GM08714 (cell line): Measurements from ENCODE around the gene BTG3.
A peak's percentile ranks its signal among the peaks of the same experiment; 100 is the strongest.

ENCODE experiments used
- H3K4me3 ChIP-seq: fragments of 200-500 bp; sonication (Bioruptor generic); 2 replicates; pipeline ENCODE4 v1.5.1; 2014; ENCODE audit warnings: mild to moderate bottlenecking, low read length, inconsistent platforms
- ZNF274 ChIP-seq: IDR thresholded peaks from 2 replicates; pipeline ENCODE4 v1.6.1; 2012; ENCODE audit warnings: mild to moderate bottlenecking, low read depth, low read length

Gene BTG3

DNA sequence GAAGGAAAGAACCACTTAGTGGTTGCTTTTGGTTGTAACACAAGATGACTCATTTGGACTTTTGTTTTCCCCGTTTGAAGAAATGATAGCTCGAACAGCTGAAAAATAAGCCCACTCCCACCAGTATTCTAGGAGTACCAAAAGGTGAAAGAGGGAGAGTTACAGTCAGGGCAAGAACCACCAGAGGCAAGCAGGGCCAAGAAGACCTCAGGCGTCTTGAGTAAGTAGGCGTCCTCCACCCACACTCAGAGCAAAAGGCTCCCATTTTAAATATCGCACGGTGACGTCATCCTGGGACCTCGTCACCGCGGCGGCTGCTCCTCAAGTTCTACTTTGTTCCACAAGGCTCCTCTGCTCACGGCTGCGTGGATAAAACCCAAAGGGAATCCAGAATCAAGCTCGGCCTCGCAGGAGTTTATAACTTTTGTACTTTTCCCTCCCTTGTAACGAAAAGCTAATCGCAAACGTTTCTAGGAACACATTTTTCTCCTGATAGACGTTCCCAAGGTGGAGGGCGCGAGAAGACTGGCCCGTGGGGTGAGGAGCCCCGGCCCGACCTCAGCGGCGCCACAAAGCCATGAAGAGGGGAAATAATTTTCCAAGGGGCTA is 1.2 kb downstream of the BTG3 start:
- TF ChIP-seq ZNF274 = no peak
- H3K4me3 ChIP-seq = peak overlapping the region; percentile 90

DNA sequence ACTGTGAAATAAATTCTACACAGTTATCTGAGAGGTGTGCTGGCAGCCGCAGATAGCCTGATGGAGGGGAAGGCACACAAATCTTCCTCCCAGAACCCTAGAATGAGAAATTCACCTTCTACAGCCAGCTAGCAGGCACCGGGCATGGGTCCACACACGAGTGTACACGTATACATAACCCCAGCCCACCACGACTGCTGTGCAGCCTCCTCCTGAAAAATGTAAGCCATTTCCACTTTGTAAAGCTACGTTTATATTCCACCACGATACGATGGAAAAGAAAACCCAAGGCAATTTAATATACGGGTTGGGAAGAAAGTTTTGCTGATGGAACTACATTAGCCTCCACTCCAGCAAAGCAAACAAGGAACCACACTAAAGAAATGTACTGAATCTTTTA is 1.8 kb downstream of the BTG3 start:
- peak overlapping the region; percentile 90 for H3K4me3 ChIP-seq
- no peak for TF ChIP-seq ZNF274

DNA sequence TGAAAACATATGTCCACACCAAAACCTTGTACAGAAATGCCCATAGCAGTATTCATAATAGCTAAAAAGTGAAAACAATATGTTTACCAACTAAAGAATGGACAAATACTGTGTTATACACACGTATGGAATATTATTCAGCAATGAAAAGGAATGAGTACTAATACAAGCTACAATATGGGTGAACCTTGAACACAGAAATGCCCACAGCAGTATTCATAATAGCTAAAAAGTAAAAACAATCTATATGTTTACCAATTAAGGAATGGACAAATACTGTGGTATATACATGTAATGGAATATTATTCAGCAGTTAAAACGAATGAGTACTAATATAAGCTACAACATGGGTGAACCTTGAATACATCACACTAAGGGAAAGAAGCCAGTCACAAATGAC is 3.0 kb downstream of the BTG3 start:
- no peak overlapping the region for H3K4me3 ChIP-seq
- TF ChIP-seq ZNF274 = no peak

DNA sequence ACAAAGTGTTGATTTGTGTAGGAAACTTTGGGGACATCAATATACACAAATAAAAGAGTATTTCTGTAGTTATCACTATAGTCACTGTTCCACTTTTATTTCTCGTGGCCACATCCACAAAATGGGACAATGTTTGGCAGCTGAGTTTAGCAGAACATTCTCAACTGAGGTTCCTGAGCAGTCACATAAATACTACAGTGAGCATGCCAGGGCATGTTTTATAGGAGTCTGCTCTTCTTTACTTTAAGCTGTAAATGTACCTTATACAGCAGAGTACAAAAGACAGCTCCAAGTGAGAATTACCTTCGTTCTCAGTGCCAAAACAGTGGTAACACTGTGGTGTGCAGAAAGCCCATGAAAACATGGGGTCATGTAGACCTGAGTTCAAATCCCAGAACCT is 5.0 kb downstream of the BTG3 start:
- TF ChIP-seq ZNF274 = no peak
- H3K4me3 ChIP-seq = no peak overlapping the region

DNA sequence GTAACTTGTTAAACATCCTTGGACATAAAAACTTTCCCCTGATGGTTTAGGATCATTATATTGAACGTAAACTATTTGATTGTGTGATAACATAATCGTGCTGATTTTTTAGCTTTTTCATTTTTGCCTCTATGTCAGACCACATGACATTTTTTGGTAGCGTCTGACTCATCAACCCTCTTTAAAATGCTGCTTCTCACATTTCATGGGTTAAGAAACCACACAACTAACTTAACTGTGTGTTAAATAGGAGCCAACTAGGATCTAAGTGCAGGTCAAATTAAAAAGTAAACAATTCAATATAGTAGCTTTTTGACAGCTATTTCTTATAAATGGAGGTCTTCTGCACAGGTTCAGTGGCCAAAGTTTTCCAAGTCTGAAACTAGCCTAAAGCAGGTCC is 9.8 kb downstream of the BTG3 start:
- no peak overlapping the region for H3K4me3 ChIP-seq
- no peak for TF ChIP-seq ZNF274

DNA sequence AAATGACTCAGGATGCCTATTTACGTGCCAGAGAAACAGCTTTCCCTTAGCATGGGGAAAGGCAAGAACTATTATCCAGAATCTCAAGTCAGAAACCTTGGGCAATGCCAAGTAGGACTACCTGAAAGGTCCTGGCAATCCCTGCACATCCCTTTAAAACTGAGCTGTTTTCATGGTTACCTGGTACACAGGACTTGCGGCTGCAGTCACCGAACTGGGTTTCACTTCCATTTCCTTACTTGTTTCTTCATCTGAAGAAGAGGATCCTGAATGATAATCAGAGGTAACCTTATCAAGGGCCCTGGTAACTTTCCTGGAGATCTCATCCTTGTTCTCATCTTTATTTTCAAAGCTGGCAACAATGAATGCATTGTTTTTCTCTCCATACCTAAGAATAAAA is 14.3 kb downstream of the BTG3 start:
- no peak for TF ChIP-seq ZNF274
- no peak overlapping the region for H3K4me3 ChIP-seq

DNA sequence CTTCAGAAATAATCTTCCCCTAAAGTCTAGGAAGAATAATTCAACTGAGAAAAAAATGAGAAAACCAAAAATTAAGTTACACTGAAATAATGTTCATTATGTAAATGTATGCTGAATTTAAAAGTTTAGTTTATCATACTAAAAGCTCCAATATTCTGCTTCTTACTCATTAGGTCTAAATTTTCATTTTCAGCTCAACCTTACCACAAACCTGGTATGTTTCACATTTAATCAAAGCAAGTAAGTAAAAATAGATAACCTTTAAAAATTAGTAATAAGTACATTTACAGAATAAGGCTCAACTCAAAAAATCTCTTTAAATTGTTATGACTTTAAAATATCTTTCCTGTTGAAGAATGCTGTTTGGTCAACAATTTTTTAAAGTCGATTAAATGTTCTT is 15.0 kb downstream of the BTG3 start:
- TF ChIP-seq ZNF274 = no peak
- no peak overlapping the region for H3K4me3 ChIP-seq

DNA sequence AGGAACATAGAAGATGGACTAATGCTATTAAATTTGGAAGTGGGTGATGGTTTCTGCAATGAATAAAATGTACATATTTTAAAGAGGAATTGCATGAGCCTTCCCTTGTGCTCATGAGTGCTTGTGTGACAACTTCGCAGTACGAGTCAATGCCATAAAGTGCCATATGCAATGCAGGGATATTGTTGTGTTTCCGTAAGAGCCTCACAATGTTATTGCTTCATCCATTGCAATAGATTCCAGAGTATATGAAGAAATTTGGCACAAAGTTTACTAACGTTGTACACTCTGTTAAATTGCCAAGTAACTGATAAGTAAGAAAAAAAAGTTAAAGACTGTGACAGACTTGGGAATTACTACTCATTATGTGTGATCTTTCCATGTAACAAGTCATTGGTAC is 22.3 kb downstream of the BTG3 start:
- H3K4me3 ChIP-seq = no peak overlapping the region
- no peak for TF ChIP-seq ZNF274

DNA sequence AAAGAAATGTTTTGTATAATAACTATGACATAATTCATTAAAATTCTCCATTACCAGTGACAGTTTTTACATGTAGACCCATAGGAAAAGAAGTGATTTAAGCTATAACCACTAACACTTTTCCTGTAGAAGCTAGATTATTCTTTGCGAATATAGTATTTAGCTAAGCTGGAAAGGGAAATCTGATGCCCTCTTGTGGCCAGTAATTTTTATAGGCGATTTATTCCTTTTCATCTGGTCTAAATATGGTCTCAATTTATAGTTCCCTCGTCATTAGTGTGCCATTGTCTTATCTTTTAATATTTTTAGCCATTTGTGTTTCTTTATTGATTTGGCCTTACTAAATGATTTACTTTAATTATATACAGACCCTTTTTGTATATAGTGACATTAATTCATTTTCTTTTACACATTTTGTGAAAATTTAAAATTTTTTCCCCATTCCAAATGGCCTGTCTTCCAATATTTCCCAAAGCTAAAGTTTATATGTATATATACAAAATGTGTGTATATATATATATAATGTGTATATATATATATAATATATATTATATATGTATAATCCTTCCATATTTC is 26.7 kb downstream of the BTG3 start:
- TF ChIP-seq ZNF274 = no peak

DNA sequence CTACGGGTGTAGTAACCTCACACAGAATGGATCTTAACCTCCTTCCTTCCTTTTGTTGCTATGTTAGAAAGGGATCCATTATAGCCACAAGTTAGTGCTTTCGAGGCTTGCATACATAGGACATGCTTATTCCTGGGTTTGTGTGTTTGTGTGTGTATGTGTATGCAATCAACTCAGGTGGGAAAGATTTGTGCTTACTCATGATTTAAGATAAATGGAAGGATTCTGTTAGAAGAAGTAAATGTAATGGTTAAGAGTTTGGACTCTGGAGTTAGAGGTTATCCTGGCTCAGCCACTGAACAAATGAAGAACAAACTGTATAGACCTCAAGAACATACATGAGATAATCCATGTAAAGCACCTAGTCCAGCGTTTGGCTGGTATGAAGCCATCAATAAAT is 28.8 kb downstream of the BTG3 start:
- no peak overlapping the region for H3K4me3 ChIP-seq
- no peak for TF ChIP-seq ZNF274

More for the DNA sequence above, 26.7 kb downstream of the BTG3 start:
- no peak overlapping the region for H3K4me3 ChIP-seq

DNA sequence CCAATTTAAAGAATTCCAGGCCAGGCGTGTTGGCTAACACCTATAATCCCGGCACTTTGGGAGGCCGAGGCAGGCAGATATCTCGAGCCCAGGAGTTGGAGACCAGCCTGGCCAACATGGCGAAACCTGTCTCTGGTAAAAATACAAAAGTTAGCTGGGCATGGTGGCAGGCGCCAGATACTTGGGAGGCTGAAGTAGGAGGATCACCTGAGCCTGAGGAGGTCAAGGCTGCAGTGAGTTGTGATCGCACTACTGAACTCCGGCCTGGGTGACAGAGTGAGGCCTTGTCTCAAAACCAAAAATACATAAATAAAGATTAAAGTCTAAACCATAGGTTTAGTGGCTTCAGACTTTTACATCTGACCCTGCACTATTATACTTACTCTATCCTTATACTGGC is 32.4 kb downstream of the BTG3 start:
- H3K4me3 ChIP-seq = no peak overlapping the region
- TF ChIP-seq ZNF274 = no peak

DNA sequence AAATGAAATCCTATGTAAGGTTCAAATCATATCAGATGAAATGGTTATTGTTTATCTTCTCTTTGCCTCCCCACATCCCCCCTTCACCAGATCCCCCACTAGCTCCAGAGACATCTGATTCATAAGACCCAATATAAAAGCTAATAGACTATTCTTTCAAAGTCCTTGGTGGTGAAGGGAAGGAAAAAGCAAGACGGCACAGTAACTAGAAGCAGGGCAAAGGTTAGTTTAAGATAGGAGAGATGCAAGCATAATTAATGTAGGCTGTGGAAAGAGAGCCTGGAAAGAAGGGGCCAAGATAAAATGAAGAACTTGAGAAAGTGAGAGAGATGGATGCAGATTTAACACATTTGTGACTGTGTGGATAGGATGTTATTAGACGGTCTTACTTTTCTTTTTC is 33.8 kb downstream of the BTG3 start:
- TF ChIP-seq ZNF274 = no peak
- H3K4me3 ChIP-seq = no peak overlapping the region

DNA sequence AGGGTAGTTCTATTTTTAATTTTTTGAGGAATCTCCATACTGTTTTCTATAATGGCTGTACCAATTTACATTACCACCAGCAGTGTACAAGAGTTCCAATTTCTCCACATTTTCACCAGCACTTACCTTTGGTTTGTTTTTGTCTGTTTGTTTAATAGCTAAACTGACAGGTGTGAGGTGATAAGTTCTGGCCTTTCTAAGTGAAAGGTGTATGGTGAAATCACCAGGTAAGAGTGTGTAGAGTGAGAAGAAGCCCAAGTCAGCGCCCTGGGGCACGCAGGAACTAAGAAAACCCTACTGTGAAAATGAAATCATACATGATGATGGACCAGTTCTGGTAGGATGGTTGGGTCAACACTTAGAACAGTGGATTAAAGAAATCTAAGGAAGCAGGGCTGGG is 34.5 kb downstream of the BTG3 start:
- H3K4me3 ChIP-seq = no peak overlapping the region
- TF ChIP-seq ZNF274 = no peak

DNA sequence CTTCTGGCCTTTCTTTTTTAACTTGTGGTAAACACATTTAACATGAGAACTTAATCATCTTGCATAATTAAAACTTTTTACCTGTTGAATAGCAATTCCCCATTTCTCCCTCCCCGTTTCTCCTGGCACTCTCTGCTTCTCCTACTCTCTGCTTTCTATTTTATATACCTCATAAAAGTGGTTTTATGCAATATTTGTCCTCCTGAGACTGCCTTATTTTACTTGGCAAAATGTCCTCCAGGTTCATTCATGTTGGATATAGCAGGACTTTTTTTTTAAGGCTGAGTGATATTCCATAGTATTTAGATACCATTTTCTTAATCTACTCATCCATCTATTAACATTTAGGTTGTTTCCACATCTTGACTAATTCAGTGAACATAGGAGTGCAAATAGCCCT is 35.0 kb downstream of the BTG3 start:
- H3K4me3 ChIP-seq = no peak overlapping the region
- no peak for TF ChIP-seq ZNF274

DNA sequence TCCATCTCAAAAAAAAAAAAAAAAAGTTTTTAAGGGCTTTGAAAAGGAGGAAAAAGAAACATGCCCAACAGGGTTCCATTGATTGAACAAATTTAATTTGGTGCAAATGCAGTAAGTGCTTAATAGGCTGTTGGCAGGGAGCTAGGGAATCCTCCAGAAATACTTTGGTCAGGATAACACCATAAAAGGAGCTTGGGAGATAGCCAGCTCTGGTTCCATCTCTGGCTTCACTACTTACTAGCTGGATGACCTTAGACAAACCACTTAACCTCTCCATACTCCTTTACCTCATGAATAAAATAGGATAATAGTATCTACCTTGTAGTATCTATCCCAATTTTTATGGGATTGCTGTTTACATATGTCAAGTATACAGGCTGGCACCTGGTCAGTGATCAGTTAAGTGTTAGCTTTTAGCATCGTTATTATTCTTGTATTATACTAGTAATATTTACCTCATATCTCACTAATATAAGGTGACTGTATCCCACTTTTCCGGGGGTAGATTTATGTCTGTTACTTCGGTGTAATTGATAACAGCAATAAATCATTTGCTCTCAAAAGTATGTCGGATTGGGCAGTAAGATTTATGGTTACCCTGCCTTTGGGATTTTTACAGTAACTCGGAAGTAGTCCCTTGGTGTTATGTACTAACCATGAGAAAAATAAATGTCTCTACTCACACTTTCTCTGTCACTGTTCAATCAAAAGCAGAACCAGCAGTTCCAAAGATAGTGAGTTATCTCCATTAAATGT is 36.4 kb downstream of the BTG3 start:
- TF ChIP-seq ZNF274 = no peak
- no peak overlapping the region for H3K4me3 ChIP-seq

DNA sequence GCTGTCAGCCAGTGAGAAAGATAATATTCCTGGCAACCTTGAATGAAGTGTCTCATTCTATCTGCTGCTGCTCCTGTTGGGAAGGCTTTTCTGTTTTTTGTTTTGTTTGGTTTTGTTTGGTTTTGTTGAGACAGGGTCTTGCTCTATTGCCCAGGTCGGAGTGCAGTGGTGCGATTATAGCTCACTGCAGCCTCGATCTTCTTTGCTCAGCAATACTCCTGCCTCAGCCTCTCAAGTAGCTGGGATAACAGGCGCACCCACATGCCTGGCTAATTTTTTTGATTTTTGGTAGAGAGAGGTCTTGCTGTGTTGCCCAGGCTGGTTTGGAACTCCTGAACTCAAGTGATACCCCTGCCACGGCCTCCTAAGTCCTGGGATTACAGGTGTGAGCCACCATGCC is 37.6 kb downstream of the BTG3 start:
- no peak overlapping the region for H3K4me3 ChIP-seq

More for the DNA sequence above, 37.6 kb downstream of the BTG3 start:
- no peak for TF ChIP-seq ZNF274
